Mesothelial cell of epicardium (in vitro differentiated cells): Measurements from ENCODE around the gene MYO16. TPM values are rescaled to one million over a fixed set of nuclear protein-coding genes. Genes with fewer than 3 reads are reported as not detected.

ENCODE experiments used
- DNase-seq, 2 experiments: peaks; one replicate each; pipeline ENCODE4 v3.0.0; 2021; ENCODE audit warnings: low spot score in 2 of 2; ENCODE audit not compliant: unreplicated experiment in 2 of 2
- H3K27ac Mint-ChIP-seq: 2 replicates; pipeline ENCODE4 v1.8.0; 2021; ENCODE audit warnings: mixed read lengths
- H3K27me3 Mint-ChIP-seq: 2 replicates; pipeline ENCODE4 v1.8.0; 2021; ENCODE audit warnings: low read depth, mixed read lengths
- H3K36me3 Mint-ChIP-seq: 2 replicates; pipeline ENCODE4 v1.8.0; 2021; ENCODE audit warnings: mixed read lengths
- H3K4me1 Mint-ChIP-seq: 2 replicates; pipeline ENCODE4 v1.8.0; 2021; ENCODE audit warnings: mixed read lengths
- H3K4me3 Mint-ChIP-seq: 2 replicates; pipeline ENCODE4 v1.8.0; 2021; ENCODE audit warnings: mild to moderate bottlenecking, moderate library complexity, mixed read lengths
- H3K9me3 Mint-ChIP-seq: 2 replicates; pipeline ENCODE4 v1.8.0; 2021; ENCODE audit warnings: mixed read lengths
- total RNA-seq: library from RNA; stranded (reverse); gene quantifications from 3 replicates; pipeline ENCODE4 v1.2.1, GENCODE V29; 2021
- TF ChIP-seq, protein P1 (sequence below): fragments of 200-600 bp; sonication (generic); IDR thresholded peaks from one replicate; pipeline ENCODE4 v1.5.0; 2021; ENCODE audit warnings: antibody characterized with exemption; ENCODE audit not compliant: unreplicated experiment

Gene MYO16
- total RNA-seq, 1 donor from 2014 or later: 0.07 TPM

DNA sequence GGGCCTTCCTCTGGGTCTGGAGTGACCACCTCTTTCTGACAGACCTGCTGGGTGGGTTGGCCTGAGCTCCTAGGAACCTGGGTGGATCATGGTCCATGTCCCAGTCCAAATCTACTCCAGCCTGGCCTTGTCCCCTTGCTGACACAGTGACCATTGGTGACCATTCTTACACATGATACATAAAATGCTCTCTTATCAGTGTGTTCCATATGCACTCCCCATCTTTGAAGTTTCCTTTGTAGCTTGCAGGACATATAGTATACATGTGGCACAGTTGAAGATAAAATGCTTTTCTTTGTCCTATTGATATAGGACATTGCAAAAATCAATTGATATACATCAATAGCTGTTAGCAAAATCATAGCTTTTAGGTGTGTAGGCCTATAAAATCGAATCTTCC lies 291.8 kb downstream of the MYO16 start:
- Mint-ChIP-seq H3K9me3 (no peaks in the 10 kb centered on the region), H3K4me3 (no peak overlapping the region), H3K4me1 (peaks cover 34% of the 10 kb centered on the region), H3K36me3 (no peaks in the 10 kb centered on the region), H3K27me3 (no peaks in the 10 kb centered on the region), H3K27ac (no peak overlapping the region)
- TF ChIP-seq, protein P1, sequence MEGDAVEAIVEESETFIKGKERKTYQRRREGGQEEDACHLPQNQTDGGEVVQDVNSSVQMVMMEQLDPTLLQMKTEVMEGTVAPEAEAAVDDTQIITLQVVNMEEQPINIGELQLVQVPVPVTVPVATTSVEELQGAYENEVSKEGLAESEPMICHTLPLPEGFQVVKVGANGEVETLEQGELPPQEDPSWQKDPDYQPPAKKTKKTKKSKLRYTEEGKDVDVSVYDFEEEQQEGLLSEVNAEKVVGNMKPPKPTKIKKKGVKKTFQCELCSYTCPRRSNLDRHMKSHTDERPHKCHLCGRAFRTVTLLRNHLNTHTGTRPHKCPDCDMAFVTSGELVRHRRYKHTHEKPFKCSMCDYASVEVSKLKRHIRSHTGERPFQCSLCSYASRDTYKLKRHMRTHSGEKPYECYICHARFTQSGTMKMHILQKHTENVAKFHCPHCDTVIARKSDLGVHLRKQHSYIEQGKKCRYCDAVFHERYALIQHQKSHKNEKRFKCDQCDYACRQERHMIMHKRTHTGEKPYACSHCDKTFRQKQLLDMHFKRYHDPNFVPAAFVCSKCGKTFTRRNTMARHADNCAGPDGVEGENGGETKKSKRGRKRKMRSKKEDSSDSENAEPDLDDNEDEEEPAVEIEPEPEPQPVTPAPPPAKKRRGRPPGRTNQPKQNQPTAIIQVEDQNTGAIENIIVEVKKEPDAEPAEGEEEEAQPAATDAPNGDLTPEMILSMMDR: no peak
- no peak for DNase-seq

GRCh38 chr13:108922108-108922507 lies 292.7 kb downstream of the MYO16 start:
- DNase-seq: no peak
- TF ChIP-seq, protein P1: no peak
- Mint-ChIP-seq H3K27me3 (no peaks in the 10 kb centered on the region), H3K27ac (no peak overlapping the region), H3K9me3 (no peaks in the 10 kb centered on the region), H3K4me1 (peaks cover 25% of the 10 kb centered on the region), H3K36me3 (no peaks in the 10 kb centered on the region), H3K4me3 (no peak overlapping the region)

DNA sequence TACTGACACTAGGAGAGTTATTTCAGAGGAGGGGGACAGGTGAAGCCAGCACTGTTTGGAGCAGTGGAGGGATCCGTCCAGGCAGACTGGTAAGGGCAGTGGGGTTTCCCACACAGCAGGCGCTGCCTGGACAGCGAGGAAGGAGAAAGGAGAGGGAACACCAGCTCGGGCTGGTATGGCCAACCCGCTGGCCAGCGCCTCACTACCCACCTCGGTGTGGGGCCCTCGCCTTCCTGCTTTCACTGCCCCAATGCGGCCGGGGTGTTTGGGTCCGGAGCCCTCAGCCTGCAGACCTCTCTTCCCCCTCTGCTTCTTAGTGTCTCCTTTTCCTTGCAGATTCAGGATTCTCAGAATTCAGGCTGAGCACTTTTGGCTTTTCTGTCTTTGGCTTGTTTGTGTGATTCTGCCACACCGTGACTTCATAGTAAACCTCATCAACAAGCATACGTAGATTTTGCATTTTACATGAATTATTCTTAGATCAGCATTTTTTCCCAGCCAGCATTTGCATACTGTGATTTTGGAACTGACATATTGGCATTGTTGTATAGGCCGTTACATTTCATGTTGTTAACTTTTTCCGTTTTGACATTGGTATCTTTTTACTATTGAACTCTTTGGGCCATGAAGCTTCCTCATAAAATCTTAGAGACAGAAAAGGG lies 294.1 kb downstream of the MYO16 start:
- H3K36me3 Mint-ChIP-seq: no peaks in the 10 kb centered on the region

GRCh38 chr13:108924134-108924533 lies 294.7 kb downstream of the MYO16 start:
- H3K27me3 Mint-ChIP-seq: peaks cover under 1% of the 10 kb centered on the region
- DNase-seq: no peak
- no peaks in the 10 kb centered on the region for H3K36me3 Mint-ChIP-seq
- no peaks in the 10 kb centered on the region for H3K9me3 Mint-ChIP-seq
- no peak overlapping the region for H3K4me3 Mint-ChIP-seq
- TF ChIP-seq, protein P1: no peak
- H3K4me1 Mint-ChIP-seq: peaks cover 13% of the 10 kb centered on the region
- H3K27ac Mint-ChIP-seq: no peak overlapping the region

More for the DNA sequence above, 294.1 kb downstream of the MYO16 start:
- TF ChIP-seq, protein P1: no peak
- H3K9me3 Mint-ChIP-seq: no peaks in the 10 kb centered on the region
- H3K4me1 Mint-ChIP-seq: peaks cover 16% of the 10 kb centered on the region
- DNase-seq: no peak
- no peaks in the 10 kb centered on the region for H3K27me3 Mint-ChIP-seq
- no peak overlapping the region for H3K4me3 Mint-ChIP-seq
- H3K27ac Mint-ChIP-seq: no peak overlapping the region

GRCh38 chr13:108924541-108924940 lies 295.1 kb downstream of the MYO16 start:
- no peak overlapping the region for H3K27ac Mint-ChIP-seq
- TF ChIP-seq, protein P1: no peak
- no peak for DNase-seq
- peaks cover 11% of the 10 kb centered on the region for H3K4me1 Mint-ChIP-seq
- H3K36me3 Mint-ChIP-seq: no peaks in the 10 kb centered on the region
- H3K4me3 Mint-ChIP-seq: no peak overlapping the region
- peaks cover 4% of the 10 kb centered on the region for H3K27me3 Mint-ChIP-seq
- H3K9me3 Mint-ChIP-seq: no peaks in the 10 kb centered on the region
